ENCODE measurements around the gene GPX4.

DNA sequence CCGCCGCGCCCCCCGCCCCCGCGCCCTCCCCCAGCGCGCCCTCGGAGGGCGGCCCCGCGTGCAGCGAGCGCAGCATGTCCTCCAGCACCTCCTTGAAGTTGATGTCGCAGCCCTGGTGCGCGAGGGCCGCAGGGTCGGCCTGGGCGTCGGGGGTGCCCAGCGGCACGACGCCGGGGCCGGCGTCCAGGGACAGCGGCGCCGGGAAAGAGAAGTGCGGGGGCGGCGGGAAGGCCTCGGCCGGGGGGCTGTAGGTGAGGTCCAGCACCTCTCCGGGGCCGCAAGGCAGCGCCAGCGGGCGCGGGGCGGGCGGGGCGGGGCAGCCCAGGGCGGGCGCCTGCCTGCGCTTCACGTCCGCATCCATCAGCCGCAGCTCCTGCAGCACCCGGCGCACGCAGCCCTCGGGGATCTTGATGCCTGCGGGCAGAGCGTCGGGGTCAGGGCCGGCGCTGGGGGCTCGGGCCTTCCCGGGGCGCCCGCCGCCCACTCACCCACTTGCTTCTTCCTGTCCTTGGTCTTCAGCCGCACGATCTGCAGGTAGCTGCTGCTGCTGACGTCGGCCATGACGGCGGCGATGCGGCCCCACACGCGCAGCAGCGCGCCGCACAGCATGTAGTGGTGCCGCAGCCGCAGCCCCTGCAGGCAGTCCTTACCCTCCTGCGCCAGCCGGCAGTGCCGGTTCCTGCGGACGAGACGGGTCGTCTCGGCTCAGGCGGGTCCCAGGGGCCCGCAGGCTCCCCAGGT lies 4.7 kb downstream of the GPX4 start:
- no peak for TF ChIP-seq CTCF (IDR thresholded peaks at IDR 0.05 in 8 of 11, conservative IDR thresholded peaks at IDR 0.05 in 3 of 11)
- TF ChIP-seq POLR2A (IDR thresholded peaks at IDR 0.05), result no peak

All from spleen (tissue), 7 donors.